Colon (tissue), 2 donors: ENCODE data around the gene TRIM15.
"Not testable (repeated sequence)": the region's sequence is repeated elsewhere in the genome, so short reads cannot be mapped to it uniquely, and the experiment has no call there.

ENCODE experiments used
- FAIRE-seq: peaks from 2 replicates; lab custom pipeline; 2012; peaks lifted over from hg19 to GRCh38; lab: Jason Lieb, UNC
- donor health status: control.
- donor health status: control.

The TRIM15 gene

DNA sequence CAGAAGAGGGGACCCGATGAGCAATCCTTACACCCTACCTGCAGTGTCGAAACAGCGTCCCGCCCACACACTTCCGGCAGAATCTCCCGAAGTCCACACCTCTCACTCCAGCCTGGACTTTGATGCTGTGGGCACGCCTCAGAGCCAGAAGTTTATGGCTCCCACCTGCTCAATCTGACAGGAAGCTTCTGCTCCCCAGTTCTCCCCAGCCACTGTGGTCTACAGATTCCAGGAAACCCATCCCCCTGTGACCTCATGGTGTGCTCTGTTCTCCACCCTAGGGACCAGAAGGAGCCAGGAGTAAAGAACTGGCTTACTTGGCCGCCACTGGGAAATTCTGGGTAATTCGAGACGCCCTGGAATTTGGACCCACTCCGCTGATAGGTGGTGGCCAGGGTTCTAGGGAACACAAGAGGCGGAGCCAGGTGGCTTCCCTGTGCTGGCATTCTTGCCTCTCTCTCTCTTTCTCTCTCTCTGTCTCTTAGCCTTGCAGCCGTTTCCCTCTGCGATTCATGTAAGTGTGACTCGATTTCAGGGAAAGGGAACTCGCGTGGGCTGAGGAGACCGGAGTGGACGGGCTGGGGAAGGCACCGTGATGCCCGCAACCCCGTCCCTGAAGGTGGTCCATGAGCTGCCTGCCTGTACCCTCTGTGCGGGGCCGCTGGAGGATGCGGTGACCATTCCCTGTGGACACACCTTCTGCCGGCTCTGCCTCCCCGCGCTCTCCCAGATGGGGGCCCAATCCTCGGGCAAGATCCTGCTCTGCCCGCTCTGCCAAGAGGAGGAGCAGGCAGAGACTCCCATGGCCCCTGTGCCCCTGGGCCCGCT is at the start of gene TRIM15:
Gene TRIM15 (plus strand): TSS at position 457 of the 828 bp plus-strand sequence. CDS start 139 bp downstream, at position 596.
- no peak for FAIRE-seq

DNA sequence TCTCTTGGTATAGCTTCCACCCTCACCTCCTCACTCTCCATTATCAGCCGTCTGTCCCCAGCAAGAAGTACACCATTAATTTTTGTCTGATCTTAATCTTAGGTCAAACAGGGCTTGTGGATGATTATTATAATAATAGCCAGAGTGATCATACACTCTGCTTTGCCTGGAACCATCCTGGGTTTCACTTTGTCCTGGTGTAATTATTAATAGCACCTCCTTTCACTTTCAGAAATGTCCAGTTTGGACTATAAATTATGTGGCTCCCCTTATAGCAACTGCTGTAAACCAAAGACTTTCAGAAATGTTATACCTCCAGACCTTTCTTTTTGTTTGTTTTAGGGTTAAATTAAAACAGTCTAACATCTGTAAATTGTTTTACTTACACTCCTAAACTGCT is 49.5 kb upstream of the TRIM15 start:
- no peak for FAIRE-seq

DNA sequence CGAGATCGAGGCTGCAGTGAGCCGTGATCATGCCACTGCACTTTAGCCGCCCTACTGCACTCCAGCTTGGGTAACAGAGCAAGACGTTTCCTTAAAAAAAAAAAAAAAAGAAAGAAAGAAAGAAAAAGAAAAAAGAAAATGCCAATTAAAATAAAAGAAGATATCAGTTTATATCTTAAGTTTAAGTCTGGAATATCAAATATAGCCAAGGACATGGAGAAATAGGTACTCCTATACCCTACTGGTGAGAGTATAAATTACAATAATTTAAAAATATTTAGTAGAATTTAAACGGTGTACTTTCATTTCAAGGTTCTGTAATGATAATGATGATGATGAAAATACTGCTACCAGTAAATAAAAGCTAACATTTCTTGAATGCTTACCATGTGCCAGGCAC is 46.6 kb upstream of the TRIM15 start:
- no peak for FAIRE-seq

DNA sequence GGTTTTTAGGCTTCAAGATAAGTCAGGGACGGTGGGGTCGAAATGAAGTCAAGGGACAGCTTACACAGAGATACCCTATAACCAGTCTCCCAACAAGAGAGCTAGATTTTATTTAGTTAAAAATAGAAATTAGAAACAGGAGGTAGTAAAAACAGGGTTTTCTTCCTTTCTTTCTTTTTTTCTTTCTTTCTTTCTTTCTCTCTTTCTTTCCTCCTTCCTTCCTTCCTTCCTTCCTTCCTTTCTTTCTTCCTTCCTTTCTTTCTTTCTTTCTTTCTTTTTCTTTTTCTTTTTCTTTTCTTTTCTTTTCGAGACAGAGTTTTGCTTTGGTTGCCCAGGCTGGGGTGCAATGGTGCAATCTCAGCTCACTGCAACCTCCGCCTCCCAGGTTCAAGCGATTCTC is 44.7 kb upstream of the TRIM15 start:
- FAIRE-seq = not testable (repeated sequence)

DNA sequence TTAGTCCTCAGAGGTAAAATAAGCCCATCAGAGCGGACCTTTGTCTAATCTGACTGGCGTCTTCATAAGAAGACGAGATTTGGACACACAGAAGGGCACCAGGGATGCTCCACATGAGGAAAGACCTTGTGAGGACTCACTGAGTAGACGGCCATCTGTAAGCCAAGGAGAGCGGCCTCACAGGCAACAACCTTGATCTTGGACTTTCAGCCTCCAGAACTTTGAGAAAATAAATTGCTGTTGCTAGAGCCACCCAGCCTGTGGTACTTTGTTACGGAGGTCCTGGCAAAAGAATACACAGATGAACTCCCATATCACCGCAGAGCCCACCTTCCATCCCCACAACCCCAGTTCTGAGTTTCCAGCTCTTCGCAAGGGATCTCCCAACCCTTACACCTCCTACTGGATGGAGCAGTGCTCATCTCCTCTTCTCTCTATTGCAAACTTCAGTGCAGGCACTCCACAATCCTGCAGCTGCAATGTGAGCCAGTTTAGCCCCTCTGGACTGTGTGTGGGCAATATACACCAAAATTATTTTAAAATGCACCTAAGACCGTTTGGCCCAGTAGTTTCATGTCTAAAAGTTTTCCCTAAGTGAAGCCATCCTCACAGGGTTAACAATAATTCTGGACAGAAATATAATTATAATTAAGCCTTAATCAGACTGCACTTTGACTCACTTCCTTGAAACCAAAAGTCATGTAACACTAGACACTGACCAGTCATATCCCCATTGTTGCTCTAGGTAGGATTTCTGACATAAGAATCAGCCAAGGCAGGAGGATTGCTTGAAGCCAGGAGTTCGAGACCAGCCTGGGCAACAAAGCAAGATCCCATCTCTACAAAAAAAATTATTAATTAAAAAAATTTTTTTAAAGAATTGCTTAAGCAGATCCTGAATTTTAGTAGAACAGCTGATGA is 41.6 kb upstream of the TRIM15 start:
- FAIRE-seq = no peak

- peak; percentile 84 for FAIRE-seq
Observed at GRCh38 chr6:30122515-30122914, 40.8 kb upstream of the TRIM15 start.

- no peak for FAIRE-seq
Observed at GRCh38 chr6:30127238-30128093, 35.9 kb upstream of the TRIM15 start.

- no peak for FAIRE-seq
Observed at GRCh38 chr6:30129265-30130178, 33.8 kb upstream of the TRIM15 start.

GRCh38 chr6:30130179-30130679 is 33.1 kb upstream of the TRIM15 start:
- FAIRE-seq = no peak

- FAIRE-seq = peak; percentile 24
Observed at GRCh38 chr6:30130887-30131862, 32.2 kb upstream of the TRIM15 start.

GRCh38 chr6:30131947-30132497 is 31.3 kb upstream of the TRIM15 start:
- no peak for FAIRE-seq

DNA sequence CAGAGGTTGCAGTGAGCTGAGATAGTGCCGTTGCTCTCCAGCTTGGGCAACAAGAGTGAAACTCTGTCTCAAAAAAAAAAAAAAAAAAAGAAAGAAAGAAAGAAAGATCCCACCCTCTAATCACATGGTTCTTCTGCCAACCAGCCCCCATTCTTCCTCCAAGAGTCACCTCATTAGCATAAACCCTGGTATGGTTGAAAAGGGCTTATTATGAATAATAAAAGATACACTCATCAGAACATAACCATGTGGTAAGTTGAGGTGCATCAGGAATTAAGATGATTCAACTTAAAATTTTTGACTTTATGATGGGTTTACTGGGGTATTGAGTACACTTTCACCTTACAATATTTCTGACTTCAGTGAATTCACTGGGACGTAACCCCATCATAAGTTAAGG is 28.2 kb upstream of the TRIM15 start:
- no peak for FAIRE-seq

DNA sequence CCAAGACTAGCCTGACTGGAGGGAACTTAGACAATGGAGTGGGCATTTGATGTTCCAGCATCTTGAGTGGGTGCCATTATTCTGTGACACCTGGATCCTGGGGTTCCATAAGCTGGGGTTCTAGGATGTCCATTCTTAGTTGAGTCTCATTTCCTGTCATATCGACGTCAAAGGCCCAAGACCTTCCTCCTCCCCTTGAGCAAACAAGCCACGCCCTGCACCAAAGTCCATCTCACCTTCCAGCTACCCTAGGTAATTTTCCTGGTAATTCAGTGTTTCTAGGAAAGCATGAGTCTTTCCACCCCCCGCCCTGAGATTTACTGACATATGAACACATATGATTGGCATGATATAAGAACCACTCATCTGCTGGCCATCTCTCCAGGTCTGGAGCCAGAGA is 27.6 kb upstream of the TRIM15 start, which contains the start of gene TRIM40:
Gene TRIM40 (plus strand): TSS at position 384 of the 400 bp plus-strand sequence. CDS start 897 bp downstream, outside the sequence.
- FAIRE-seq = no peak

GRCh38 chr6:30136570-30137286 is 26.6 kb upstream of the TRIM15 start:
- FAIRE-seq = no peak

GRCh38 chr6:30140240-30140639 is 23.1 kb upstream of the TRIM15 start:
- not testable (repeated sequence) for FAIRE-seq

GRCh38 chr6:30142665-30143064 is 20.7 kb upstream of the TRIM15 start:
- no peak for FAIRE-seq

DNA sequence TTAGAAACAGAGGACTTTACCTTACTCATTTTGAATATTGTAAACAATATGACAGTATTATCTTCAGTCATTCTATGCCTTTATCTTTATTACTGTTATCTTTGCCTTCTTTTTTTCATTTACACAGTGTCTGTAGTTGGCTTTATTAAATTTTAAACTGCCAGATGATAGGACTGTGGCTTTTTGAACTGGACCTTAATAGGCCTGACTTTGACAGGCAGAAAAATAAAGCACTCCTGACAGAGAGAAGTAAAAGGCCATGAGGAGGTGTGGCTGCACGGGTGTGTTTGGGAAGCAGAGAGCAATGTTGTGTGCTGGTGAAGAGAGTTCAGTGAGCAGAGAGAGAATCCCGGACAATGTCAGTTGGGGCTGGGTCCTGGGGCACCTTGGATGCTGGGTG is 19.6 kb upstream of the TRIM15 start:
- no peak for FAIRE-seq

DNA sequence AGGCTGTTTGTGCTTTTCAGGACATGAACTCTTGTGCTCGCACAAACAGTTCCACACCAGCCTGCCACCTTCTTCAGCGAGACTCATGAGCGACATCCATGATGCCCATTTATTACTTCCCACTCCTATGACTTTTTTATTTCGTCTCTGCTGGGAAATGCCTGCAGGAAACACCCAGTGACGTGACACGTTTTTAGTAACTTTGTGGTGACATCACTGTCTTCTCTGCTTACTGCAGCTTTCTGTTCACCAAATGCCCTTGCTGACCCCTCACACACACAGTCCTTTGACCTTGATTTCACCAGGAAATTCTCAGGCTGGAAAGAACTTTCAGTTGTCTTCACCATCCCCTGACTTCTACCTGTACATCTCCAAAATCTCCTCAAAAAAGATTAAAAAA is 18.5 kb upstream of the TRIM15 start:
- FAIRE-seq = no peak
